Femur (tissue), 1 donor: Measurements from ENCODE around the gene PTPRN2.

Experiments used
- DNase-seq: peaks from one replicate; pipeline ENCODE4 v3.0.0-alpha.2; 2017

Gene PTPRN2

DNA sequence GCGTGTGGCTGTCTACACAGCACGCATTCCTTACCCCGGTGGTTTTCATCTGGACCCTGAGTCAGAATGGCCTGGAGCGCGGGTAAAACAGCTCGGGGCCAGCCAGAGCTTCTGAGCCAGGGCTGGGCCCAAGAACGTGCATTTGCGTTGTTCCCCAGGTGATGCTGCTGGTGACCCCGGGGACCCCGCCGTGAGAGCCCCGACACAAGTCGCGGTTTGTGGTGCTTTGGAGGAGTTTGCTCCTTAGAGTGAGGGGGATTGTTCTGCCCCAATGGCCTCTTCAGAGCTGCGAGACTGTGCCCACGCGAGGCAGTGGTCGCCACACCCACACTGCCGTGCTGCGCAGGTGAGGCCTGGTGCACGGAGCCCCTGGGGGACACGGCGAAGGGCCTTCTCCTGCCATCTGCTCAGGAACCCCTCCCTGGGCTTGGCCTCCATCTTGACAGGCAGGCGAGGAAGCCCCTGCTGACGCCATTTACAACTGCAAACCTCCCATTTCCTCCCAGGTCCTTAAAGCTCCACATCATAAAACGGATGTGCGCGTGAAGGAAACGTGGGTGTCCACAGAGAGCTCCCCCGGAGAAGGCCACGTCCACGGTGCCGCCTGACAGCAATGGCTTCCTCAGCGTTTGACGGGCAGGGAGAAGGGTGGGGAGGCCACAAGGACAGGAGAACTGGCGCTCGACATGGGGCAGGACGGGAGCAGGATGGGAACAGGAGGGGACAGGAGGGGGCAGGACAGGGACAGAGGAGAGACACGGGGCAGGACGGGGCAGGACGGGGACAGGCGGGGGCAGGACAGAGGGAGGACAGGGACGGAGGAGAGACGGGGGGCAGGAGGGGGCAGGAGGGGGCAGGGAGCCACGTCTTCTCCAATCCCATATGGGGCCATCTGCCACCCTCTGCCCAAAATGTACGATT lies 773.6 kb downstream of the PTPRN2 start:
- no peak for DNase-seq

DNA sequence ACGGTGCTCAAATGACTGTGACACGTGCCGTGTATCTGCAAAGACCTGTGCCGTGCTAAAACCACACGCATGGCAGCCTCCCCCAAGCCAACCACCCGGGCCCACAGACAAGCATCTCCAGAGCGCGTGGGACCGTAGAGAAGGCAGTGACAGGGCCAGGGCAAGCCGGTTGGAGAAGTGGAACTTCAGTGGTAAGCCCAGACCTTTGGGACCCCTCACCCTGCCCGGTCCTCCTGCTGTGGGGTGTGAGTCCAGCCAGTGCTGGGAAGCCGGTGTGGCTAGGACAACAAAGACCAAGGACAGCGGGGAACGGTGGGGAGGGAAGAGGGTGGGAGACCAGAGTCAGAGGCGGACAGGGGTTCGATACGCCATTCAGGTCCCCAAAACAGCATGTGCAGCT lies 774.6 kb downstream of the PTPRN2 start:
- DNase-seq = no peak

DNA sequence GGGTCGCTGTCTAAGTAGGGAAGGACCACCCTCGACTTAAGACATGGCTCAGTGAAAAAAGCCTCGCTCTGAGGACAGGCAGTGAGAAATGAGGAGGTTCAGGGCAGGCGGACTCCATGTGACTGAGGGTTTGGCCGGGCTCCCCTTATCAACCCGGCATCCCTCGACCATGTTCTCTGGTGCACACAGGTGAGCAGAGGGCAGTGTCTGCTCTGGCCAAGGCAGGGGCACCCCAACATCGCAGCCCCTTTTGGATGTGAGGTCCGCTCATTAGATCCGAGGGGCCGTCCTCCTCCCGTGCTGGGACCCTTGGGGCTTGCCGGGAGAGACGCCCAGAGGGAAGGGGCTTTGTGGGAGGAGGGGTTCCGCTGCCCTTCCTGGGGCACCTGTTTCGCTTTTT lies 775.7 kb downstream of the PTPRN2 start:
- DNase-seq = no peak

DNA sequence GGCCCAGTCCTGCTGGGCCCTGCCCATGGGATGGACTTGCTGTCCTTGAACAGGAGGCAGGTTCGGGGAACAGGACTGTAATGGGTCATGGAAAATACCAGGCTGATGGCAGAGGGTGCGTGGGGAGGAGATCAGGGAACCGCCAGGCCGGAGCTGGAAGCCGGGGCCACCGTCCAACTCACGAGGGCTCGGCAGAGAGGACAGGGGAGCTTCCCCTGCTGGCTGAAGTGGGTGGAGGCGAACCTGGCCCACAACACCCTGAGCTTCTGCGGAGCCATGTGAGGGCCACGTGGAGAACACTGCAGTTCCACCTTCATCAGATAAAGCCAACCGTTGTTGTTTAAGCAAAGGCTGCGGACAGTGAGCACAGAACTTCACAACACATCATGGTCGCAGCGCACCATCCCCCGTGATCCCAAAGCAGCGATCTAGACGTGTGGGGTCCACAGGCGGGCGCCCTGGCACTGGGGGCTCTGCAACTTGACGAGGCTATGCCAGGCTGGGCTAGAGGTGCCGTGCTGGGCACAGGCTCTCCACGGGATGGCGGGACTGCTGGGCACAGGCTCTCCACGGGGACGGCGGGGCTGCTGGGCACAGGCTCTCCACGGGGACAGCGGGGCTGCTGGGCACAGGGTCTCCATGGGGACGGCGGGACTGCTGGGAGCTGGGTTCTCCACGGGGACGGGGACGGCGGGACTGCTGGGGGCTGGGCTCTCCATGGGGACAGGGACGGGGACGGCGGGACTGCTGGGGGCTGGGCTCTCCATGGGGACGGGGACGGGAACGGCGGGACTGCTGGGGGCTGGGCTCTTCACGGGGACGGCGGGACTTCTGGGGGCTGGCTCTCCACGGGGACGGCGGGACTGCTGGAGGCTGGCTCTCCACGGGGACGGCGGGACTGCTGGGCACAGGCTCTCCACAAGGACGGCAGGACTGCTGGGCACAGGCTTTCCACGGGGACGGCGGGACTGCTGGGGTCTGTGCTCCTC lies 777.5 kb downstream of the PTPRN2 start:
- no peak for DNase-seq

DNA sequence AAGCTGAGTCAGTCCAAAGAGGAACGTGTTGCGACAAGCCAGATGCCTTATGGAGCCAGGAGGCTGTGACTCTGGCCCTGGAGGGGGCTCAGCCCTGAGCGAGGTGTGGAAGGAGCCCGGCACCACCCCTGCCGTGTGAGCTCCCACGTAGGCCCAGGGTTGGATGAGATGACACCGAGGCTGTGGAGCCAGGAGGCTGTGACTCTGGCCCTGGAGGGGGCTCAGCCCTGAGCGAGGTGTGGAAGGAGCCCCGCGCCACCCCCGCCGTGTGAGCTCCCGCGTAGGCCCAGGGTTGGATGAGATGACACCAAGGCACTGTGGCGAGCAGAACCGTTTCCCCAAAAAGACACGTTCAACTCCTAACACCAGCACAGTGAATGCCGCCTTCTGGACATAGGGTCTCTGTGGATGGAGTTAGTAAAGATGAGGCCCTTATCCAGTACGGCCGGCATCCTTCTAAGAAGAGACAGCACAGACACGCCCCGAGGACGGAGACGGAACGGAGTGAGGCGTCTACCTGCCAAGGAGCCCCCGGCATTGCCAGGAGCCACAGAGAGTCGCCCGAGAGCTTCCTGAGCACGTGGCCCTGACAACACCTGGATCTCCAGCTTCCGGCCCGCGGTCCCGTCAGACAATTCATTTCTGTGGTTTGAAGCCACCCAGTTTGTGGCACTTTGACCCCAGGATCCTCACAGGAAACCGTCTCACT lies 778.3 kb downstream of the PTPRN2 start:
- DNase-seq = no peak

DNA sequence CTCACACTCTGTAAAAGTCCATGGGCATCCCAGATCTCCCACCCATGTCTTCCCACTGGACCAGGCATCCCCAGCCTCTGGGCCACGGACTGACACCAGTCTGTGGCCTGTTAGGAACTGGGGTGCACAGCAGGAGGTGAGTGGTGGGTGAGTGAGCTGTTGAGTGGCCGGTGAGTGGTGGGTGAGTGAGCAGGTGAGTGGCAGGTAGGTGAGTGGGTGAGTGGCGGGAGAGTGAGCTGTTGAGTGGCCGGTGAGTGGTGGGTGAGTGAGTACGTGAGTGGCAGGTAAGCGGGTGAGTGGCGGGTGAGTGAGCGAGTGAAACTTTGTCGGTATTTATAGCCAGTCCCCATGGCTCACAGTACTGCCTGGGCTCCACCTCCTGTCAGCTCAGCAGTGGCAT lies 779.6 kb downstream of the PTPRN2 start:
- DNase-seq = no peak

DNA sequence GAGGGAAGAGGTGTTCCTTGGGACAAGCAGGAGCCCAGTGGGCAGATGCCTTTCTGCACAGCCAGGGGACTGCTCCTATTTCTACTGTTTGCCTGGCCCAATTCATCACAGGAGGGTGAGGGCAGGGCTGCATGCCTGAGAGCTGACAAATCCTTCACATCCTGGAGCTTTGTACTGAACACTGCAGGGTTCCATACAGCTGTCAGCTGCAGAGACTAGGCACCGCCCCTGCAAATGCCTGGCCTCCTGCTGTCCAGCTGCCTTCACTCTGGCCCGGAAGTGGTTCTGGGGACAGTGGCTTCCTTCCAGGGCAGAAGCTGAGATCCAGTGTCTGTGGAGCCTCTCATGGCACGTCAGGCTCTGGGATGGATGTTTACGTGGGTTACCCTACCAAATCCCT lies 780.1 kb downstream of the PTPRN2 start:
- no peak for DNase-seq

DNA sequence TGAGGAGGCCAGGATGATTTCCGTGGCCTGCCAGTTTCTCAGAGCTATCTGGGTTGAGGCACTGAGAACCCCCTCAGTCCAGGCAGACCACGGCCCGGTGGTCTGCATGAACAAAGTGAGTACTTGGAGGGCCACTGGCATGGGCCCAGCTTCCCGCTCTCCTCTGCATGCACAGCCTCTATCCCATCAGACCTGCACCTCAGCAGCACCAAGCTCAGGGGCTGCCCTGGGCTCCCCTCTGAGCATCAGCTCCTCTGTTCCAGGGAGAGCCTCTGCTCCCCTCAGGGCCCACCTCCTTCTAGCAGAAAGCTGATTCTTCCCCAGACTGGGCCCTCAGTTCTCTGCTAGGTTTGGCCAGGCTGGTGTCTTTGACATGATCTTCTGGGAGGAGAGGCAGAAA lies 780.9 kb downstream of the PTPRN2 start:
- DNase-seq = no peak

DNA sequence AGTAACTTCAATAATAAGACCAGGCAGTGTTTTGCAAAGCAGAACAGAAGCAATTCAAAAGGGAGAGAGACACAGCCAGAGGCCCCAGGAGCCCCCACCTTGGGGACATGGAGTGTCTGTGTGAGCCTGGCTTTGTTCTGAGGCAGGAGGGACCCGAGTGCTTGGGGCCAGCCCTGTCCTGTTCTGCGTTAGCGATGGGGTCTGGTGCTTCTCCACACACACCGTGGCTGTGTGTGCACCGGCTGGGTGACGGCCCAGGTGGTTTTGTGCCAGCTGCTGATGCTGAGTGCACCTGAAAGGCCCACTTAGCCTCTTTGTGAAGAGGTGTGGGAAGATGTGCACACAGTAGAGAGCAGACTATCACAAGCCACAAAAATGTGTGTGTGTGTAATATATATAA lies 781.9 kb downstream of the PTPRN2 start:
- DNase-seq = no peak

DNA sequence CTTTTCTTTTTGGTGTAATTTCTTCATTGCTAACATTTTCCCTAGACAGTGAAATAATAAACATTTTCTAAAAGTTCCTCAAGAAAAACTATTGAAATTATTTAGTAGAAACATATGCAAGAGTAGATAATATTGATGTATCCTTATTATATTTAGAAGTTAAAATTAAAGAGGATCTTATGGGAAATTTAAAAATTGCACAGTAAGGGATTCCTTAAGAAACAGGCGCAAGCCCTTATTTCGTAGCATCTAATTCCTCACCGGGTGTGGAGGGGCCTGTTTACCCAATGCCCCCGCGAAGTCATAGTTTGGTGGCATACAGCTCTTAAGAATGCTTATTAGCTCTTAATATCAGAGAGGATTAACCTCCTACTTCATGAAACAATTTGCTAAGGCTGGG lies 783.7 kb downstream of the PTPRN2 start:
- DNase-seq = no peak

DNA sequence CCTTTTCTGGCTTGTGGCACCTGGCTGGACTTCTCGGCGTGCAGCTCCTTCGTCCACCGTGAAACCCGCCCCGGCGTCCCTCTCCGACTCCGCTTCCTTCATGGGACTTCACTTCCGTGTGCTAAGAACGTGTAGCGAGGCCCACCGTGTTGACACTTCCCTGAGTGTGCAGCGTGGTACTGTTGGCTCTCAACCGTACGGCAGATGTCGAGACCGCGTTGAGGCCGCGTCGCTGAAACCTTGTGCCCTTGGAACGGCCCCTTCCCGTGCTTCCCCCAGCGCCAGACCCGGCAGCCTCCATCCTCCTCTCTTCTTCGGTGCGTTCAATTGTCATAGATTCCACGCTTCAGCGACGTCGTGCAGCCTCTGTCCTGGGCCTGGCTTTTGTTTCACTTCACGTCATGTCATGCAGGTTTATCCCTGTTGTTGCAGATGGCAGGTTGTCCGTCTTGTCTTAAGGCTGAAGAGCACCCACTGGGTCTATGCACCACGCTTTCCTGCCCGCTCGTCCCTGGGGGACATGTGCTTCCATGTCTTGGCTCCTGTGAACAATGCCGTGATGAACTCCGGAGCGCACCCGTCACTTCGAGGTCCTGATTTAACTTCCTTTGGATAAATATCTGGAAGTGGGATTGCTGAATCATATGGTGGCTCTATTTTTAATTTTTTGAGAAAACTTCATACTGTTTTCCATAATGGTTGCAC lies 785.5 kb downstream of the PTPRN2 start:
- DNase-seq = no peak

DNA sequence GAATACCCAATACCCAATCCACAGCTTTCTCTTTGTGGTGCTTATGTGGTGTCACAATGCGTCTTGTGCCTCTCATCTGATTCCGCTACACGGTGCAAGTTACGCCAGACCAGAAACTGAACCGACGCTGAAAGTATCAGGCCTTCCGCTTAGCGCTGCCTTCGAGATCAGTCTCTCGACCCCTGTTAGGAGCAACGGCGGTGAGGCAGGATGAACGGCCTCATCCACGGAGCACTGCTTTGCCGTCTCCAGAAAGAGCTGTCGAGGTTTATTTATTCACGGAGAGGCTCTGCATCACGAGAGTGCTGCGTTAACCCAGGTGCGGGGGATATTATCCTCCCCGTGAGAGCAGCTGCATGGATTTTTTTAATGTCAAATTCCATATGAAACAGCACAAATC lies 786.5 kb downstream of the PTPRN2 start:
- no peak for DNase-seq

DNA sequence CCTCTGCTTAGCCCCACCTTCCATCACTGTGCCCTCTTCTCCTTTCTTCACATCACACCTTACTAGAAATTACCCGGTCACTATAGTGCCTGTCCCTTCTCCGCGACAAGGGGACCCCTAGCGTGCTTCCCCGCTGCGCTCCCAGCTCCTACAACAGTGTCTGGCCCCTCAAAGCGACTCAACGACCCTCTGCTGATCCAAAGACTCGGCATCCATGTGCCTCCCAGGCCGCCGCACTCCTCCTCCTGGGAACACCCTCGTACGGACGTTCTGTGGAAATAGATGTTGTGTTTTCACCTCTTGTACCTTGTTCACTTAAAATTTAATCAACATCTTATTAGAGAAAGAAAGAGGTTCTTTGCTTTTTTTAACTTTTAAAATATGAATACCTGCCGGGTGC lies 787.3 kb downstream of the PTPRN2 start:
- no peak for DNase-seq

DNA sequence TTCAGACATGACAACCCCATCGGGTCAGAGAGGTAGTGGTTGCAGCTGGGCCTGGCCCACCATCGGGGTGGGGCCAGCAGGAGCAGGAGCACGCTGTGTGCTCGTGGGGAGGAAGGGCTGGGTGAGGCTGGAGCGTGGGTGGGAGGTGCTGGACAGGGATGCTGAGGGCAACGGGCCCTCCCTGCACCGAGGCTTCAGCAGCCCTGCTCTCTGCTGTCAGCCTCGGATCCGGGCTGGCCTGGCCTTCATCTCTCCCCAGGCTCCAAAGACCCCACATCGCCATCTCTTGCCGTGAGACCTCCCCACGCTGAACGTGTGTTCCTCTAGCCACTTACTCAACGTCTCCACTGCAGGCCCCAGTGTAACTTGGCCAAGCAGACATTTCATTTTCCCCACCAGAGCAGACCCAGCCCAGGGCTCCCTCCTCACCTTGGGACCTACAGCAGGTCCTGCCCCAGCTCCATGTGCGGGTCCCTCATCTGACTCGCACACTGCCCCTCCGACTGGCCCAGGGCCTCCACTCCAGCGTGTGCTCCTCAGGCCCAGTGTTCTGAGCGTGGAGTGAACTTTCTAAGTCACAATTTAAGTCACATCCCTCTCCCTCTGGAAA lies 788.4 kb downstream of the PTPRN2 start:
- no peak for DNase-seq

DNA sequence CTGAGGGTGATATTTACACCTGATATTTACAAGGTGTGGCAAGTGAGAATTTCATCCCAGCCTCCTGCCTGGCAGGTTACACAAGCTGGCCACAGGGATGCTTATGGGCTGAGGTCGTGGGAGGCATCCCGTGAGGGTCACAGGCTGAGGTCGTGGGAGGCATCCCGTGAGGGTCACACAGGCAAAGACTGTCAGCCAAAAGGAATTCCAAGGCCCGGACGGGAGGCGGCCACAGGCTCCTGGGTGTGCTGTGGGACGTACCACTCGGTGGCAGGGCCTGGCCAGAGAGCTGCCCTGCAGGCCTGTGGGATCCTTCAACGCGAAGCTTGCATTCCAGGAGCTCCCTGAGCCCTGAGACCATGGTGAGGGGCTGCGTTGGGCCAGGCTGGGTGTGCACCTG lies 790.3 kb downstream of the PTPRN2 start:
- DNase-seq = no peak

DNA sequence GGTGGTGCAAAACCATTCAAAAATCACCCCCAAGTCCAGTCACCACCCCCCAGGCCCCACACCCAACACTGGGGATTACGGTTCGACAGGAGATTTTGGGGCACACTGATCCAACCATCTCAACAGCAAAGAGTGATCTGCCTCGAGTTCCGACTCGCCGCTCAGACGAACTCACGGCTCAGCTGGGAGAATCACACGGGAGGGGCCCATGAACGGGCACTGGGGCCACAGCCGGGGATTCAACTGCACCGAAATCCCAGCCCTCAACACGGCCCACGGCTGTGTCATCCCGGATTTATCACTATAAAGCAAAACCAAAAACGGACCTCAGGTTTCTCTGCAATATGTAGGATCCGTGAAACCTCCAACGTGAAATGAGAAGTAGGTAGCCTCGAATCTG lies 790.8 kb downstream of the PTPRN2 start:
- DNase-seq = no peak

DNA sequence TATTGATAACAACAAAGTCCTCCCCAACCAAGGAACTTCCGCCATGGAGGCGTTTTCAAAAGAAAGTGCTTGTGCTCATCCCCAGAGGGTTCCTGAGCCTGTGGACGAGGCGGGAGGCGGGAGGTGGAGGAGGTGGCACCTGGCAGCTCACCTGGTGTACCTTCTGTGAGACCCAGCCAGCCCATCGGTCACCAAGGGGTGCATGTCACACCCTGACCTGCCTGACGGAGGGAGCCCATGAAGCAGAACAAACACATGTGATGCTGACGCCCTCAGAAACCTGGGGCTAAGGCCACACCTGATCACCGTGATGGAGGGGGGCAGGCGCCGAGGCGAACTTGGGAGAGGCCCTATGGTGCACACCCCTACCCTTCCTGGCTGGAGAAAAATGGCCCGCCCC lies 792.0 kb downstream of the PTPRN2 start:
- DNase-seq = no peak

DNA sequence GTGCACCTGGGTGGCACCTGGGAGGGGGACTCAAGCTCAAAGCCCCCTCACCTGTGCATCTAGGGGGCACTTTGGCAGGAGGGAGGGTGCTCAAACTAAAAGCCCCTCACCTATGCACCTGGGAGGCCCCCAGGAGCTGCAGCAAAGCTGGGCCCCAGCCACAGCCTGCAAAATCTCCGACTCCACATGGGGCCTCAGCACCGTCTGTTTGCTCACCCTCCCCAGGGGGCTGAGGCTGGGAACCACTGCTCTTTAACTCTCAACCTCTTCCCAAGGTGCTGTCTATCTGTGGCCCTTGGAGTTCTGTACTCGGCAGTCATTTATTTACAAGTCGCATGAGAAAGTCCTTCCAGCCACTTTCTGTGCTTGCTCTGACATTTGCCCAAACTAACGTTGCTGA lies 792.4 kb downstream of the PTPRN2 start:
- no peak for DNase-seq

DNA sequence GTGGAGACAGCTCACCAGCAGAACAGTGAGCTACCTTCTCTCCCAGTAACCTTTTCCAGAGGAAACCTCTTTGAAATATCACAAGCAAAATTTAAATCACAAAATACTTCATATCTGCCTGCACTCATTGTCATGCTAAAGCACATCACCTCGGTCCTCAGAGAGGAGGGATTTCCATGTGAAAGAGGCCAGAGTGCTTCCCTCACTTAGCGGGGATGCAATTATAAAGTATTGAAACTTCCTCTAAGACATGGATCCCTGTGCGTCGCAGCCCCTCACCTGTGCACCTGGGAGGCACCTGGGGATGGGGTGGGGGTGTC lies 792.9 kb downstream of the PTPRN2 start:
- no peak for DNase-seq

DNA sequence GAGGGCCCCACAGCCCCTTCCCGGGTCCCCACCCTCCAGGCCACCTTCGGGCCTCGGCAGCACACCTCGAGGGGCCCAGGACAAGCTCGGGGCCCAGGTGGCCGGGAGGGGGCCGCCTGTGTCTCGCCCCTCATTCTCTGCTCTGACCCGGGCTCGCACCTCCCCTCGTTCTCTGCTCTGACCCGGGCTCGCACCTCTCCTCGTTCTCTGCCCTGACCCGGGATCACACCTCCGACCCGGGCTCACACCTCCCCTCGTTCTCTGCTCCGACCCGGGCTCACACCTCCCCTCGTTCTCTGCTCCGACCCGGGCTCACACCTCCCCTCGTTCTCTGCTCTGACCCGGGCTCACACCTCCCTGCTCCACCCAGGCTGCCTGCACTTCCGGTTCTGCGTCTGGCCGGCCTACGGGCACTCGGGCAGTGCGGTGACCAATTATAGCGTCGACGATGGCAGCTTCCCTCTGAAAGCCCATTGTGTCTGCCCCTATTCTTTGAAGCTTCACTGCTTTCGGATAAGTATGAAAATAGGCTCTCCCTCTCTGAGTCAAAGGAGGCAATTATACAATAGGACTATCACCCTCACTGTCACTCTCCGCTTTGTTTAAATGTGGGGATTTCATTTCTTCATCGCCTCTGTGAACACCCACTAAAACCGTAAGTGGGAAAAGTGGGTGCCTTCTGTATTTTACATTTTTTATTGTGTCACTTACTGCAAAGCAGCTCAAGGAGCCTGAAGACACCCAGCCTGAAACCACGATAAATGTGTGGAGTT lies 793.5 kb downstream of the PTPRN2 start:
- DNase-seq = no peak

DNA sequence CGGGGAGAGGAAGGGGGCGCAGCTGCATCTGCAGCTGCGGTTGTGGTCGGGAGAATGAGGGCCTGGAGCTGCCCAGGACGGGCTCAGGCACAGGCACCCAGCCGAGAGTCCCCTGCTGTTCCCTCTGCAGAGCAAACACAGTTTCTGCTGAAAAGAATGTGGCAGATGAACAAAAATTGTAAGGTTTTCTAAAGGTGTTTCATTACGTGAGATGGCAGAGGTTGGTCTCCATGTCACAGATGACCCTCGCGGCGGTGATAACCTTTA lies 794.6 kb downstream of the PTPRN2 start:
- no peak for DNase-seq
